Left ventricle myocardium inferior (tissue), 1 donor: ENCODE measurements around the gene MMP8. TPM values are rescaled to one million over a fixed set of nuclear protein-coding genes. Genes with fewer than 3 reads are reported as not detected.

ENCODE experiments used
- DNase-seq: peaks from one replicate; pipeline ENCODE4 v3.0.0-alpha.2; 2020
- H3K27ac ChIP-seq: fragments of 200-600 bp; replicated peaks from 2 replicates; pipeline ENCODE4 v1.8.0; 2021
- H3K27me3 ChIP-seq: fragments of 200-600 bp; 2 replicates; pipeline ENCODE4 v1.8.0; 2021; ENCODE audit warnings: low read depth
- H3K36me3 ChIP-seq: fragments of 200-600 bp; 2 replicates; pipeline ENCODE4 v1.8.0; 2021
- H3K4me1 ChIP-seq: fragments of 200-600 bp; 2 replicates; pipeline ENCODE4 v1.8.0; 2021
- H3K4me3 ChIP-seq: fragments of 200-600 bp; 2 replicates; pipeline ENCODE4 v1.8.0; 2021; ENCODE audit warnings: mild to moderate bottlenecking, moderate library complexity
- H3K9me3 ChIP-seq: fragments of 200-600 bp; replicated peaks from 2 replicates; pipeline ENCODE4 v1.8.0; 2021
- intact Hi-C: fragments of 100-400 bp; cut with micrococcal nuclease; formaldehyde crosslinking; loops from one replicate; pipeline ENCODE4 v1.11.0; 2022
- total RNA-seq: library from RNA; stranded (reverse); fragmentation: NEBNext Ultra II Directional; extraction: Animal tissue kit (Norgen Biotek cat#: 25700); gene quantifications from one replicate; pipeline ENCODE4 v1.2.1, GENCODE V29; 2021
- TF ChIP-seq, protein P1 (sequence below): fragments of 200-600 bp; IDR thresholded peaks from 2 replicates; pipeline ENCODE4 v1.8.0; 2021; ENCODE audit warnings: antibody characterized with exemption, mild to moderate bottlenecking, borderline replicate concordance
- donor health status: DM: no; HTN: yes; CAD: no; lungs with severe emphysema.

The MMP8 gene
- total RNA-seq, 1 donor from 2014 or later = not detected

DNA sequence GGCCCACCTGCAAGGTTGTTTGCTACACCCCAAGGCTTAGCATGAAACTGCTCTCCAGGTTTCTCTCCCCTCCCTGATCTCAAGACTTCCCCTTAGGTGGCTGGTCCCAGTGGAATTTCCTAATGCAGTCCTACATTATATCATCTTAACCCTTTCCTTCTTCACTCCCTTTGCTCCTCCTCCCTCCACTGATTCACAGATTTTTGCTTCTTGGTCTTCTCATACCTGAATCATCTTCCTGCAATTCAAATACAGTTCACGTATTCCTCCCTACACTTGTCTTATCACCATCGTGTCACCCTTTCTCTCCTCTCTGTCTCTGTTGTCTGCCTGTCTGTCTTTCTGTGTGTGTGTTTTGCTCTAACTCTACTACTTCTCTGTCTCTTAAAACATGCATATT is 38.7 kb upstream of the MMP8 start:
- H3K36me3 ChIP-seq = no peaks in the 10 kb centered on the region

DNA sequence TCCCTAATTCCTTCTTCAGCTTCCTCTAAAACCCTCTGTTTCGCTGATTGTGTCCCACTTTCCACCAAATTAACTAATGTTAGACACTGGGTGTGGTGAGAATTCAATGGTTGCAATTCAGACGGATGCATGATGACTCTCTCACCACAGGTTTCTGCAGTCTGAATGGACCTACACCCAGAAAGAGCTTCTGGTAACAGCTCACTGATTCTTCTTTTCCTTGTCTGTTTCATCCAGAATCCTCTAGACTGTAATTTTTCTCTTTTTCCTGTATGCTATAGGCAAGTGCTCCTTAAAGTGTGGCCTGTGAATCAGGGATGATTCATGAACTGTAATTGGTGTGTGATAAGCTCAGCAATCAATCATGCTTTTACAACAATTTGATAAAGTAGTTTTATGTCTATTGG is 37.6 kb upstream of the MMP8 start:
- H3K27ac ChIP-seq = no peak overlapping the region
- H3K36me3 ChIP-seq = no peaks in the 10 kb centered on the region
- H3K9me3 ChIP-seq = no peaks in the 10 kb centered on the region
- intact Hi-C loops = no loop called here
- TF ChIP-seq, protein P1, sequence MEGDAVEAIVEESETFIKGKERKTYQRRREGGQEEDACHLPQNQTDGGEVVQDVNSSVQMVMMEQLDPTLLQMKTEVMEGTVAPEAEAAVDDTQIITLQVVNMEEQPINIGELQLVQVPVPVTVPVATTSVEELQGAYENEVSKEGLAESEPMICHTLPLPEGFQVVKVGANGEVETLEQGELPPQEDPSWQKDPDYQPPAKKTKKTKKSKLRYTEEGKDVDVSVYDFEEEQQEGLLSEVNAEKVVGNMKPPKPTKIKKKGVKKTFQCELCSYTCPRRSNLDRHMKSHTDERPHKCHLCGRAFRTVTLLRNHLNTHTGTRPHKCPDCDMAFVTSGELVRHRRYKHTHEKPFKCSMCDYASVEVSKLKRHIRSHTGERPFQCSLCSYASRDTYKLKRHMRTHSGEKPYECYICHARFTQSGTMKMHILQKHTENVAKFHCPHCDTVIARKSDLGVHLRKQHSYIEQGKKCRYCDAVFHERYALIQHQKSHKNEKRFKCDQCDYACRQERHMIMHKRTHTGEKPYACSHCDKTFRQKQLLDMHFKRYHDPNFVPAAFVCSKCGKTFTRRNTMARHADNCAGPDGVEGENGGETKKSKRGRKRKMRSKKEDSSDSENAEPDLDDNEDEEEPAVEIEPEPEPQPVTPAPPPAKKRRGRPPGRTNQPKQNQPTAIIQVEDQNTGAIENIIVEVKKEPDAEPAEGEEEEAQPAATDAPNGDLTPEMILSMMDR = no peak
- no peak for DNase-seq
- no peak overlapping the region for H3K4me3 ChIP-seq
- peaks cover 13% of the 10 kb centered on the region for H3K4me1 ChIP-seq
- no peaks in the 10 kb centered on the region for H3K27me3 ChIP-seq

More for the DNA sequence above, 38.7 kb upstream of the MMP8 start:
- TF ChIP-seq, protein P1 = no peak
- intact Hi-C loops = no loop called here
- no peaks in the 10 kb centered on the region for H3K9me3 ChIP-seq
- no peak overlapping the region for H3K4me3 ChIP-seq
- H3K27ac ChIP-seq = no peak overlapping the region
- DNase-seq = no peak
- H3K4me1 ChIP-seq = peaks cover 8% of the 10 kb centered on the region
- no peaks in the 10 kb centered on the region for H3K27me3 ChIP-seq

DNA sequence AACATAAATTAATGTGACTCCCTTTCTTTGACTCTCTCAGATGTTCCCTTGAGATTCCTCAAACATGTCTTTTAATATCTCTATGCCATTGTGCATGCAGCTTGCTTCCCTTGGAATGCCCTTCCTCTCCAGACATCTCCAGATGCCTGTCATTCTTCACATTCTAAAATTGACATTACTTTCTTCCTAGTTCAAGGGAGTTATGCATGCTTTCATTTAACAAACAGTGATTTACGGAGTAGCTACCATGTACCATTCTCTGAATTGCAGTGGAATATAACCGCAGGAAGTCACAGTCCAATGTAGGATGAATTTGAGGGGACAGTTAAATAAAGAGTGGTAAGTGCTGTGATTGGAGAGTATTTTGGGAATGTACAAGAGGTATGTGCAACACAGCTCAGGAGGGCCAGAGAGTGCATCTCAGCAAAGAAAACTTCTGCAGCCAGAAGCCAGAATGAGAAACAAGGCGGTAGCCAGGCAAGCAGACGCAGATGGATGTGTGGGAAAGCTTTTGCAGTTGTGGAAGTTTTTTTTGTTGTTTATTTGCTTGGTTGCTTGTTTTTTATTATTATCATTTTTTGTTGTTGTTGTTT is 37.0 kb upstream of the MMP8 start:
- Histone ChIP-seq H3K9me3 (no peaks in the 10 kb centered on the region), H3K4me1 (peaks cover 13% of the 10 kb centered on the region), H3K36me3 (no peaks in the 10 kb centered on the region), H3K4me3 (no peak overlapping the region), H3K27me3 (no peaks in the 10 kb centered on the region), H3K27ac (no peak overlapping the region)
- TF ChIP-seq, protein P1 = no peak
- intact Hi-C loops = no loop called here
- no peak for DNase-seq

DNA sequence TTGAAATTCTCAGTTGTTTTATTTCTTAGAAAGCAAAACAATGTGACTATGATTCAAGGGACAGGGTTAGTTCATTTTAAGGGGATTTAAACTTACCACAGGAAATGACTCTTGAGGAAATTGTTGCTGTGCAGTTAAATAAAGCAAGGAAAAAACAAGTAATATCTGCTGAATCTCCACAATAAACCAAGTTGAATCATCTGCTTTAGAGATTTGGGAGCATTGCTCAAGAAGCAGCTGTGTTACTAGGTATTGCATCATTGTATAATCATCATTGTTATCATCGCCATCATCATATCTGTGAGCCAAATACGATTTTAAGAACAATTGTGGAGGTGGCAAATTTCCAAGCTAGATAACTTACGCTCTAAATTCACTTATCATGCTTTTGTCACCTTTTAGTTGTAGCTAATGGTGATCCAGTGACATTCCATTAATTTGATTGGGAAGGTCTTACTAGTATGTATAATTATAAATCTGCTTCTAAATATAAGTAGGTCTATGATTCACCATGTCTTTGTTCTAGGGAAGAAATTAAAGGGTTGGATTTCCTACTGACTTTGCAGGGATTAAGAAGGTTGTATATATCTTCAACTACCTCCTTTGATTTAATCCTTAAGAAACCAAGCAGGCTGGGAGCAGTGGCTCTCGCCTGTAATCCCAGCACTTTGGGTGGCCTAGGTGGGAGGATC is 35.7 kb upstream of the MMP8 start:
- H3K27me3 ChIP-seq = no peaks in the 10 kb centered on the region
- intact Hi-C loops = no loop called here
- no peaks in the 10 kb centered on the region for H3K36me3 ChIP-seq
- H3K4me1 ChIP-seq = peaks cover 13% of the 10 kb centered on the region
- no peak for DNase-seq
- no peaks in the 10 kb centered on the region for H3K9me3 ChIP-seq
- no peak overlapping the region for H3K27ac ChIP-seq
- H3K4me3 ChIP-seq = no peak overlapping the region
- TF ChIP-seq, protein P1 = no peak

DNA sequence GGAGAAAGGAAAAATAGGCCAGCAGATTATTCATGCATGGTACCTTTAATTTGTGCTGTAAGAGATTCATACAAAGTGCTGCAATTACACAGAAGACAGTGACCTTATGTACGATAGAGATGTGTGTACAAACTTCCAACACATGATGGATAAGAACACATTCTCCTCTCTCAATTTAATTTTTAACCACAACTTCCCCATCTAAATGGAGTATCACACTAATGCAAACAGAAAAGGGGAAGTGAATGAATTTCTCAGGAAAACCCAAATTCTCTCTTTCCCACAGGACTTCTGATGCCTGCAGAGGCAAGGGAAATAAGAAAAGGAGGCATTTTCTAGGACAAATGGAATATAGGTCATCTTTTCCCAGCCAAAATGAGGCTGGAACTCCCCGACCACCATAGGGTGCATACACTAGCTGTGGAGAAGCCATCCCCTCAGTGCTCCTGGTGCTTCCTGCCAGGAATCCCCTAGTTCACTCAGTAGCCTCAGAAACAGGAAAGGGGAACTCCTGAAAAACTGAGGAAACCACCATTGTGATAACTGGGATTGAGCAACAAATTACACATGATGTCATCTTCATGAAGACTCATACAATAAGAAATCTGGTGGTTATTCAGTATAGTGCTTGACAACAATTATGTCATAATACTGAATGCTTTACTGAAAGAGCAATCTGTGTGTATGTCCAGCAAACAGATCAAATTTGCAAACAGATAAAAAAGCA is 33.2 kb upstream of the MMP8 start:
- Histone ChIP-seq H3K9me3 (no peaks in the 10 kb centered on the region), H3K27ac (no peak overlapping the region), H3K36me3 (no peaks in the 10 kb centered on the region), H3K27me3 (no peaks in the 10 kb centered on the region), H3K4me3 (no peak overlapping the region), H3K4me1 (peaks cover 13% of the 10 kb centered on the region)
- no peak for DNase-seq
- TF ChIP-seq, protein P1 = no peak
- intact Hi-C loops = no loop called here
